NB4 (cell line): ENCODE data around the gene FBXO28.
A peak's percentile ranks its signal among the peaks of the same experiment; 100 is the strongest.

Experiments
- DNase-seq: peaks from one replicate; pipeline ENCODE4 v3.0.0; 2010; ENCODE audit warnings: low read depth
- H3K4me3 ChIP-seq: one replicate; pipeline ENCODE4 v1.5.1; 2011; ENCODE audit warnings: mild to moderate bottlenecking, low read depth, low read length, moderate library complexity
- CTCF ChIP-seq: IDR thresholded peaks from one replicate; pipeline ENCODE4 v1.5.1; 2012; ENCODE audit warnings: low read depth, low read length
- MYC ChIP-seq: IDR thresholded peaks from 2 replicates; pipeline ENCODE4 v1.6.1; 2011; ENCODE audit warnings: low read depth, low read length
- POLR2A ChIP-seq: IDR thresholded peaks from 2 replicates; pipeline ENCODE4 v1.6.1; 2011; ENCODE audit warnings: mild to moderate bottlenecking; ENCODE audit not compliant: insufficient read length; ENCODE audit errors: extremely low read depth
- TF ChIP-seq, protein P1 (sequence below): IDR thresholded peaks from 2 replicates; pipeline ENCODE4 v1.6.1; 2011; ENCODE audit warnings: low read depth, low read length

The FBXO28 gene

DNA sequence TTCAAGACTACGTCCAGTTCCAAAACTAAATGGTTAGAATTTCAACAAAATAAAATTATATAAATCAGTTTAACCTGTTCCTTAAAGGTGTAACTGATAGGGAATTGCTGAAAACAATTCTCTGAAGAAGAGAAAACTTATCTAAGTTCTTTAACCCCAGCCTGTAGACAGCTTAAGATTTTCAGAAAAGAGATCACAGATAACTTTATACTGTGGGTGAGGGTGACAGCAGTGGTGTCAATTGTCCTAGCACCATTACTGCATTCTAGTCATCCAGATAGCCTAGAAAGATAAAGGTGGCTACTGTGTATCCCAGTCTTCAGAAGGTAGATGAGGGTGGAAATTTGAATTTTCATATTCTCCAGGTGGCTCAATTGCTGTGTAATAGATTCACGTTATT is 49.4 kb downstream of the FBXO28 start:
- H3K4me3 ChIP-seq, result no peak overlapping the region
- no peak for TF ChIP-seq MYC
- TF ChIP-seq, protein P1, sequence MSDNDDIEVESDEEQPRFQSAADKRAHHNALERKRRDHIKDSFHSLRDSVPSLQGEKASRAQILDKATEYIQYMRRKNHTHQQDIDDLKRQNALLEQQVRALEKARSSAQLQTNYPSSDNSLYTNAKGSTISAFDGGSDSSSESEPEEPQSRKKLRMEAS, result no peak
- no peak for TF ChIP-seq POLR2A
- no peak for TF ChIP-seq CTCF
- no peak for DNase-seq

DNA sequence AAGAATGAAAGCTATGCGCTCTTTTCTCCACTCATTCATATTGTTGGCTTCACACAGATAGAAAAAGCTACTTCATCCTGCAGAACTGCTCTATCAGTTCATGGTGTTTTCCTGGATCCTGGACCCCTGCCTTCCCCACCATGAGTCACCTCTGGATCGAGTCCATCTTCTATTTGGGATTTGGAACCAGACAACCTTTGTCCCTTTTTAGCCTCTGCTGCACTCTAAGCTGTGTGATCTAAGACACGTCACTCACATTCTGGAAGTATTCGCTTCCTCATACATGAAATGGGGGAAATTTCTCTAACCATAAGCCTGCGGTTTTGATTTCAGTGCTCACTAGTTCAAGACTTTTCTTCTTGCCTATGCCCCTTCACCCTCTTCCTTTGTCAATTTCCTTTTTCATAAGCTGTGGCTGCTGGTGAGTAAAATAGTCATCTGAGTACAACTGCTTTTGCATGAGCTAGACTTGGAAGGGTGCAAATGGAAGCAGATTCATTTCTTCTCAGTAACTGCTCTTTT is 55.0 kb downstream of the FBXO28 start:
- TF ChIP-seq MYC, result no peak
- no peak for TF ChIP-seq CTCF
- TF ChIP-seq, protein P1, result no peak
- TF ChIP-seq POLR2A, result no peak
- peak; percentile 84 for DNase-seq
- H3K4me3 ChIP-seq, result no peak overlapping the region

GRCh38 chr1:224169718-224170270 is 55.9 kb downstream of the FBXO28 start:
- no peak for DNase-seq
- no peak overlapping the region for H3K4me3 ChIP-seq
- TF ChIP-seq, protein P1, result no peak
- TF ChIP-seq CTCF, result no peak
- TF ChIP-seq POLR2A, result no peak
- TF ChIP-seq MYC, result no peak

GRCh38 chr1:224170343-224170742 is 56.4 kb downstream of the FBXO28 start:
- no peak overlapping the region for H3K4me3 ChIP-seq
- DNase-seq, result no peak
- TF ChIP-seq MYC (no peak), POLR2A (no peak), CTCF (no peak)
- TF ChIP-seq, protein P1, result no peak

DNA sequence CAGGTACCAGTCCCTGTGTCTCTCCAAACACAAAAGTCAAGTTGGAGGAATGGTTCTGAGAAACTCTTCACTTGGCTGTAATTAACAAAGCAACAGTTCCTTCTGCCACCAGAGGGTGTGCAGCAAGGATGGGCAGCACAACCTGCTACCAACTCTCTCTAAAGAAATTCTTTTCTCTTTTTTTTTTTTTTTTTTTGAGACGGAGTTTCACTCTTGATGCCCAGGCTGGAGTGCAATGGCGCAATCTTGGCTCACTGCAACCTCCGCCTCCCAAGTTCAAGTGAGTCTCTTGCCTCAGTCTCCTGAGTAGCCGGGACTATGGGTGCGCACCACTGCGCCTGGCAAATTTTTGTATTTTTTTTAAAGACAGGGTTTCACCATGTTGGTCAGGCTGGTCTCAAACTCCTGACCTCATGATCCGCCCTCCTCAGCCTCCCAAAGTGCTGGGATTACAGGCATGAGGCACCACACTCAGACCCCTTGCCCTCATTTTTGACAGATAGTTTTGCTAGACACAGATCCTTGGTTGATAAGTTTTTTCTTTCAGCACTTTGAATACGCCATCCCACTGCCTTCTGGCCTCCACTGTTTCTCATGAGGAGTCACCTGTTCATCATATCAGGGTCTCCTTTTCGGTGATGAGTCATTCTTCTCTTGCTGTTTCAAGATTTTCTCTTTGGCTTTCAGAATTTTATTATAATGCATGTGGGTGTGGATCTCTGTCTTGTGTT is 57.0 kb downstream of the FBXO28 start:
- no peak overlapping the region for H3K4me3 ChIP-seq
- DNase-seq, result no peak
- TF ChIP-seq CTCF (peak; percentile 13), MYC (no peak)
